H9 (cell line): ENCODE results near the gene FRAT1. TPM values are rescaled to one million over a fixed set of nuclear protein-coding genes. Genes with fewer than 3 reads are reported as not detected.
A peak's percentile ranks its signal among the peaks of the same experiment; 100 is the strongest.

ENCODE experiments used
- DNase-seq: peaks from one replicate; pipeline ENCODE4 v3.0.0-alpha.2; 2017
- H2AFZ ChIP-seq: one replicate; pipeline ENCODE4 v1.6.1; 2013; ENCODE audit warnings: mild to moderate bottlenecking, low read length, control low read depth, moderate library complexity
- H2AK5ac ChIP-seq: 2 replicates; pipeline ENCODE4 v1.6.1; 2013; ENCODE audit warnings: low read length, control low read depth, mixed read lengths; ENCODE audit not compliant: insufficient read length
- H2BK120ac ChIP-seq: one replicate; pipeline ENCODE4 v1.6.1; 2013; ENCODE audit warnings: low read depth, mild to moderate bottlenecking, low read length, control low read depth, inconsistent platforms; ENCODE audit not compliant: poor library complexity, severe bottlenecking
- H2BK12ac ChIP-seq: 2 replicates; pipeline ENCODE4 v1.6.1; 2013; ENCODE audit warnings: low read length, control low read depth, mixed read lengths, low read depth; ENCODE audit not compliant: insufficient read length
- H2BK15ac ChIP-seq: 2 replicates; pipeline ENCODE4 v1.6.1; 2013; ENCODE audit warnings: low read depth, low read length, control low read depth
- H2BK20ac ChIP-seq: one replicate; pipeline ENCODE4 v1.6.1; 2013; ENCODE audit warnings: low read depth, mild to moderate bottlenecking, low read length, control low read depth, inconsistent platforms; ENCODE audit not compliant: poor library complexity, severe bottlenecking
- H2BK5ac ChIP-seq: 2 replicates; pipeline ENCODE4 v1.6.1; 2013; ENCODE audit warnings: low read length, control low read depth, mixed read lengths; ENCODE audit not compliant: insufficient read length
- H3K14ac ChIP-seq: 2 replicates; pipeline ENCODE4 v1.6.1; 2013; ENCODE audit warnings: low read length, control low read depth; ENCODE audit not compliant: insufficient read depth
- H3K18ac ChIP-seq: 2 replicates; pipeline ENCODE4 v1.6.1; 2013; ENCODE audit warnings: low read depth, mild to moderate bottlenecking, mixed read lengths, low read length, control low read depth; ENCODE audit not compliant: insufficient read length
- H3K23ac ChIP-seq: 2 replicates; pipeline ENCODE4 v1.6.1; 2013; ENCODE audit warnings: low read length, control low read depth, mixed read lengths, low read depth; ENCODE audit not compliant: insufficient read length
- H3K23me2 ChIP-seq: 2 replicates; pipeline ENCODE4 v1.6.1; 2013; ENCODE audit warnings: low read depth, mild to moderate bottlenecking, mixed read lengths, low read length, control low read depth; ENCODE audit not compliant: insufficient read length, poor library complexity, severe bottlenecking
- H3K27ac ChIP-seq: 2 replicates; pipeline ENCODE4 v1.5.1; 2013; ENCODE audit warnings: low read length, control low read depth, mixed read lengths, low read depth; ENCODE audit not compliant: insufficient read length
- H3K27me3 ChIP-seq: 2 replicates; pipeline ENCODE4 v1.6.1; 2013; ENCODE audit warnings: low read length, control low read depth, inconsistent platforms; ENCODE audit not compliant: insufficient read depth
- H3K4ac ChIP-seq: 2 replicates; pipeline ENCODE4 v1.6.1; 2013; ENCODE audit warnings: low read depth, mild to moderate bottlenecking, control low read depth, inconsistent platforms, low read length, moderate library complexity
- H3K4me1 ChIP-seq: 2 replicates; pipeline ENCODE4 v1.6.1; 2013; ENCODE audit warnings: low read length, control low read depth, inconsistent platforms; ENCODE audit not compliant: insufficient read depth
- H3K4me2 ChIP-seq: 2 replicates; pipeline ENCODE4 v1.6.1; 2013; ENCODE audit warnings: low read length, control low read depth, mixed read lengths; ENCODE audit not compliant: insufficient read length, insufficient read depth
- H3K56ac ChIP-seq: 2 replicates; pipeline ENCODE4 v1.6.1; 2013; ENCODE audit warnings: low read depth, mild to moderate bottlenecking, mixed read lengths, low read length, control low read depth; ENCODE audit not compliant: insufficient read length
- H3K79me1 ChIP-seq: 2 replicates; pipeline ENCODE4 v1.6.1; 2013; ENCODE audit warnings: low read depth, mild to moderate bottlenecking, moderate library complexity, low read length, control low read depth, inconsistent platforms; ENCODE audit not compliant: insufficient read depth, poor library complexity, severe bottlenecking
- H3K79me2 ChIP-seq: 2 replicates; pipeline ENCODE4 v1.6.1; 2013; ENCODE audit warnings: low read length, control low read depth, inconsistent platforms; ENCODE audit not compliant: insufficient read depth
- H3K9ac ChIP-seq: 2 replicates; pipeline ENCODE4 v1.6.1; 2013; ENCODE audit warnings: low read length, control low read depth, mixed read lengths; ENCODE audit not compliant: insufficient read length; ENCODE audit errors: extremely low read depth
- H3K9me3 ChIP-seq: one replicate; pipeline ENCODE4 v1.6.1; 2013; ENCODE audit warnings: low read depth, low read length, inconsistent platforms; ENCODE audit not compliant: control insufficient read depth
- H3T11ph ChIP-seq: one replicate; pipeline ENCODE4 v1.6.1; 2013; ENCODE audit warnings: mild to moderate bottlenecking, low read length, control low read depth, inconsistent platforms
- H4K20me1 ChIP-seq: one replicate; pipeline ENCODE4 v1.6.1; 2013; ENCODE audit not compliant: control insufficient read depth, insufficient read length, insufficient read depth
- H4K5ac ChIP-seq: 2 replicates; pipeline ENCODE4 v1.6.1; 2013; ENCODE audit warnings: low read depth, mild to moderate bottlenecking, mixed read lengths, low read length, control low read depth; ENCODE audit not compliant: insufficient read length
- H4K8ac ChIP-seq: replicated peaks from 2 replicates; pipeline ENCODE4 v1.6.1; 2013; ENCODE audit warnings: low read length, control low read depth, mixed read lengths, low read depth; ENCODE audit not compliant: insufficient read length
- H4K91ac ChIP-seq: 2 replicates; pipeline ENCODE4 v1.6.1; 2013; ENCODE audit warnings: low read depth, mild to moderate bottlenecking, moderate library complexity, mixed read lengths, low read length, control low read depth; ENCODE audit not compliant: insufficient read length
- H3K27ac Mint-ChIP-seq, 3 experiments: 2 replicates in 2 of 3; 3 replicates in 1 of 3; pipeline ENCODE4 v1.8.0; 2020 to 2021; ENCODE audit warnings: mixed read lengths in 3 of 3, mild to moderate bottlenecking in 1 of 3, moderate library complexity in 1 of 3
- H3K27me3 Mint-ChIP-seq: 2 replicates; pipeline ENCODE4 v1.8.0; 2021; ENCODE audit warnings: low read depth, mild to moderate bottlenecking, moderate library complexity, mixed read lengths
- H3K36me3 Mint-ChIP-seq, 3 experiments: 2 replicates in 2 of 3; 3 replicates in 1 of 3; pipeline ENCODE4 v1.8.0; 2020 to 2021; ENCODE audit warnings: low read depth in 3 of 3, mixed read lengths in 3 of 3; ENCODE audit not compliant: insufficient read depth in 1 of 3
- H3K4me1 Mint-ChIP-seq, 2 experiments: 2 replicates each; pipeline ENCODE4 v1.8.0; 2020; ENCODE audit warnings: mixed read lengths in 2 of 2
- H3K4me3 Mint-ChIP-seq, 2 experiments: 2 replicates in 1 of 2; 3 replicates in 1 of 2; pipeline ENCODE4 v1.8.0; 2020 to 2021; ENCODE audit warnings: mild to moderate bottlenecking in 2 of 2, mixed read lengths in 2 of 2, moderate library complexity in 1 of 2
- H3K9me3 Mint-ChIP-seq, 2 experiments: 2 replicates in 1 of 2; 3 replicates in 1 of 2; pipeline ENCODE4 v1.8.0; 2020; ENCODE audit warnings: mild to moderate bottlenecking in 2 of 2, mixed read lengths in 2 of 2, moderate library complexity in 1 of 2
- WGBS: extraction: QIAGEN DNeasy Blood & Tissue Kit; methylation state at CpG from one replicate; pipeline ENCODE4 v1.1.7; 2013; ENCODE audit warnings: missing lambda C conversion rate, low lambda C conversion rate, mixed read lengths; ENCODE audit not compliant: insufficient read length; ENCODE audit errors: extremely low coverage; 5-methylcytosine and 5-hydroxymethylcytosine counted together
- total RNA-seq: library from RNA; stranded (reverse); gene quantifications from 2 replicates; pipeline ENCODE4 v1.2.1, GENCODE V29; 2021
- TF ChIP-seq, protein P1 (sequence below): fragments of 200-600 bp; sonication (generic); conservative IDR thresholded peaks from 3 replicates; pipeline ENCODE4 v1.8.0; 2021; ENCODE audit warnings: antibody characterized with exemption, mild to moderate bottlenecking

Gene FRAT1
- total RNA-seq, 1 experiment from 2014 or later, result 7.3 TPM

DNA sequence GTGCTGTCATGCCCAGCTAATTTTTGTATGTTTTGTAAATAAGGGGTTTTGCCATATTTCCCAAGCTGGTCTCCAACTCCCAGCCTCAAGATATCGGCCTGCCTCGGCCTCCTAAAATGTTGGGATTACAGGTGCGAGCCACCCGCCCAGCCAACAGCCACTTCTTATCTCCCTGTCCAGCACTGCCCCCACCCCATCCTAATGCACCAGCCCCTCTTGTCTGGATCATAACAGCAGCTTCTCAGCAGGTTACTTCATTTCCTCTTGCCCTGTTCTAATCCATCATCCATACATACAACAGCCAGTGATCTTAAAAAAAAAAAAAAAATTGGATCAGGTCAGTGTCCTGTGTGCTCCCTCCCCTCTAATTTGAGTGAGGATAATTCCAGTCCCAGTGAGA is 28.2 kb downstream of the FRAT1 start:
- Histone ChIP-seq H2BK120ac (no peak overlapping the region), H3K9ac (no peak overlapping the region), H3K23me2 (no peaks in the 10 kb centered on the region), H3K4me1 (no peaks in the 10 kb centered on the region), H3K27ac (no peak overlapping the region), H3K9me3 (no peaks in the 10 kb centered on the region), H4K8ac (no peak overlapping the region), H2BK15ac (no peak overlapping the region), H3K56ac (no peak overlapping the region), H4K5ac (no peak overlapping the region), H2AK5ac (no peak overlapping the region), H3K18ac (no peak overlapping the region), H3K27me3 (no peaks in the 10 kb centered on the region; the same call in 1 of the 2 replicates), H3K79me1 (no peaks in the 10 kb centered on the region), H2BK5ac (no peak overlapping the region), H3K4ac (no peak overlapping the region), H3K79me2 (no peaks in the 10 kb centered on the region), H3K23ac (no peak overlapping the region), H2BK12ac (no peak overlapping the region), H4K20me1 (no peaks in the 10 kb centered on the region), H3T11ph (no peak overlapping the region), H2AFZ (no peak overlapping the region), H3K14ac (no peak overlapping the region), H4K91ac (no peak overlapping the region), H2BK20ac (no peak overlapping the region), H3K4me2 (no peak overlapping the region)
- Mint-ChIP-seq H3K27ac (peak overlapping the region in 2 of 3 experiments; percentile 23 to 80; a peak in 2 of 7 replicates), H3K36me3 (peaks cover 0 to 13% (median 4%) of the 10 kb centered on the region in 3 experiments; a peak in 4 of 7 replicates), H3K27me3 (no peaks in the 10 kb centered on the region), H3K4me3 (no peak overlapping the region), H3K4me1 (peaks cover 19 to 27% of the 10 kb centered on the region in 2 experiments), H3K9me3 (no peaks in the 10 kb centered on the region)
- no peak for DNase-seq
- no CpG with 5 or more reads among the region's 4 CpGs for WGBS
- TF ChIP-seq, protein P1, sequence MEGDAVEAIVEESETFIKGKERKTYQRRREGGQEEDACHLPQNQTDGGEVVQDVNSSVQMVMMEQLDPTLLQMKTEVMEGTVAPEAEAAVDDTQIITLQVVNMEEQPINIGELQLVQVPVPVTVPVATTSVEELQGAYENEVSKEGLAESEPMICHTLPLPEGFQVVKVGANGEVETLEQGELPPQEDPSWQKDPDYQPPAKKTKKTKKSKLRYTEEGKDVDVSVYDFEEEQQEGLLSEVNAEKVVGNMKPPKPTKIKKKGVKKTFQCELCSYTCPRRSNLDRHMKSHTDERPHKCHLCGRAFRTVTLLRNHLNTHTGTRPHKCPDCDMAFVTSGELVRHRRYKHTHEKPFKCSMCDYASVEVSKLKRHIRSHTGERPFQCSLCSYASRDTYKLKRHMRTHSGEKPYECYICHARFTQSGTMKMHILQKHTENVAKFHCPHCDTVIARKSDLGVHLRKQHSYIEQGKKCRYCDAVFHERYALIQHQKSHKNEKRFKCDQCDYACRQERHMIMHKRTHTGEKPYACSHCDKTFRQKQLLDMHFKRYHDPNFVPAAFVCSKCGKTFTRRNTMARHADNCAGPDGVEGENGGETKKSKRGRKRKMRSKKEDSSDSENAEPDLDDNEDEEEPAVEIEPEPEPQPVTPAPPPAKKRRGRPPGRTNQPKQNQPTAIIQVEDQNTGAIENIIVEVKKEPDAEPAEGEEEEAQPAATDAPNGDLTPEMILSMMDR, result no peak
